HepG2 (cell line): ENCODE data around the gene GDF7.

ENCODE experiments used
- ATAD3A ChIP-seq: sonication (generic); formaldehyde crosslinking; IDR thresholded peaks from 2 replicates; pipeline ENCODE4 v1.4.0; 2020; ENCODE audit warnings: missing genetic modification reagents
- DPF2 ChIP-seq: sonication (generic); formaldehyde crosslinking; IDR thresholded peaks from 2 replicates; pipeline ENCODE4 v1.4.0; 2020; ENCODE audit warnings: mild to moderate bottlenecking, low read depth, missing genetic modification reagents, borderline replicate concordance
- ELF4 ChIP-seq: sonication (generic); formaldehyde crosslinking; IDR thresholded peaks from 2 replicates; pipeline ENCODE4 v1.5.0; 2020; ENCODE audit warnings: missing genetic modification reagents, mild to moderate bottlenecking, moderate library complexity, borderline replicate concordance
- MTF1 ChIP-seq: sonication (generic); formaldehyde crosslinking; IDR thresholded peaks from 2 replicates; pipeline ENCODE4 v1.5.0; 2020; ENCODE audit warnings: missing genetic modification reagents
- POLR2A ChIP-seq, 2 experiments: IDR thresholded peaks; 2 replicates each; pipeline ENCODE4 v1.6.1; 2011; ENCODE audit warnings: low read depth in 2 of 2, low read length in 2 of 2, mild to moderate bottlenecking in 1 of 2, moderate library complexity in 1 of 2; ENCODE audit not compliant: insufficient read depth in 1 of 2
- POLR2AphosphoS5 ChIP-seq: IDR thresholded peaks from 2 replicates; pipeline ENCODE4 v1.6.1; 2012; ENCODE audit warnings: low read depth, low read length
- SP4 ChIP-seq: sonication (generic); formaldehyde crosslinking; IDR thresholded peaks from 2 replicates; pipeline ENCODE4 v1.8.1; 2023; ENCODE audit warnings: mild to moderate bottlenecking, missing genetic modification reagents
- TBL1XR1 ChIP-seq: fragments of 150-350 bp; IDR thresholded peaks from 2 replicates; pipeline ENCODE4 v1.6.1; 2014; ENCODE audit warnings: borderline replicate concordance, low read length; ENCODE audit not compliant: partially characterized antibody
- TCF7L2 ChIP-seq: IDR thresholded peaks from 2 replicates; pipeline ENCODE4 v1.6.1; 2011; ENCODE audit warnings: mild to moderate bottlenecking, low read depth, low read length, moderate library complexity
- YY1 ChIP-seq: IDR thresholded peaks from 2 replicates; pipeline ENCODE4 v1.6.1; 2011; ENCODE audit warnings: low read length, low read depth, moderate library complexity, mild to moderate bottlenecking; ENCODE audit not compliant: insufficient read depth, insufficient replicate concordance
- ZBTB7A ChIP-seq: sonication (generic); formaldehyde crosslinking; IDR thresholded peaks from 2 replicates; pipeline ENCODE4 v1.8.0; 2022; ENCODE audit warnings: mild to moderate bottlenecking, missing genetic modification reagents
- TF ChIP-seq, protein P1 (sequence below): sonication (generic); formaldehyde crosslinking; IDR thresholded peaks from 2 replicates; pipeline ENCODE4 v1.8.0; 2022; ENCODE audit warnings: missing genetic modification reagents, mild to moderate bottlenecking, moderate library complexity, borderline replicate concordance
- TF ChIP-seq, protein P2 (sequence below): sonication (generic); formaldehyde crosslinking; IDR thresholded peaks from 2 replicates; pipeline ENCODE4 v1.5.0; 2020; ENCODE audit warnings: mild to moderate bottlenecking, missing genetic modification reagents, moderate library complexity
- TF ChIP-seq, protein P3 (sequence below): sonication (generic); formaldehyde crosslinking; IDR thresholded peaks from 2 replicates; pipeline ENCODE4 v1.4.0; 2020; ENCODE audit warnings: missing genetic modification reagents

DNA sequence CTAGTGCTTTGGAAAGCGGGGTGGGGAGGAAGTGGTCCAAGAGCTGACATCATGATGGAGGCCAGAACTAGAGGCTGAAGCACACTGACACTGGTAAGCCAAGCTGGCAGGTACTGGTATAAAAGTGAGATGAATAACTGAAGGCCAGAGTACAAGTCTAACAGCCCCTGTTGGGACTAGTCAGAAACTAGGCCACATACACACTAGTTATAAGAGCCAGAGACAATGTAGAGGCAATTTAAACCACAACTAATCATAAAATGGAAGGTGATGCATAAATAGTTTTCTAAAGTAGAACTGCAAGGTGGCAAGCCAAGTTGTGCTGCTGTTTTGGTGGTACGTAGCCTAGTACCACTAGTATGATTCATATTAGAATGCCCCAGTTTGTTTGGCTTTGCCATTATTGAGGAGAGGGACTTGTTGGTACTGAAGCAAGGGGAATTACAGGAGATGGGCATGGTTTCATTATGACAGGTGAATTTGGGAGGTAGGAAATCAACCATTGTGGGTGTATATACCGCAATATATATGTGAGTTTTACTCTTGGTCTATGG is 57.6 kb downstream of the GDF7 start:
- TF ChIP-seq TCF7L2: no peak
- TF ChIP-seq SP4 (CRISPR knock-in tag): no peak
- no peak for TF ChIP-seq ELF4
- TF ChIP-seq, protein P1, sequence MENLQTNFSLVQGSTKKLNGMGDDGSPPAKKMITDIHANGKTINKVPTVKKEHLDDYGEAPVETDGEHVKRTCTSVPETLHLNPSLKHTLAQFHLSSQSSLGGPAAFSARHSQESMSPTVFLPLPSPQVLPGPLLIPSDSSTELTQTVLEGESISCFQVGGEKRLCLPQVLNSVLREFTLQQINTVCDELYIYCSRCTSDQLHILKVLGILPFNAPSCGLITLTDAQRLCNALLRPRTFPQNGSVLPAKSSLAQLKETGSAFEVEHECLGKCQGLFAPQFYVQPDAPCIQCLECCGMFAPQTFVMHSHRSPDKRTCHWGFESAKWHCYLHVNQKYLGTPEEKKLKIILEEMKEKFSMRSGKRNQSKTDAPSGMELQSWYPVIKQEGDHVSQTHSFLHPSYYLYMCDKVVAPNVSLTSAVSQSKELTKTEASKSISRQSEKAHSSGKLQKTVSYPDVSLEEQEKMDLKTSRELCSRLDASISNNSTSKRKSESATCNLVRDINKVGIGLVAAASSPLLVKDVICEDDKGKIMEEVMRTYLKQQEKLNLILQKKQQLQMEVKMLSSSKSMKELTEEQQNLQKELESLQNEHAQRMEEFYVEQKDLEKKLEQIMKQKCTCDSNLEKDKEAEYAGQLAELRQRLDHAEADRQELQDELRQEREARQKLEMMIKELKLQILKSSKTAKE (CRISPR knock-in tag): no peak
- TF ChIP-seq, protein P2, sequence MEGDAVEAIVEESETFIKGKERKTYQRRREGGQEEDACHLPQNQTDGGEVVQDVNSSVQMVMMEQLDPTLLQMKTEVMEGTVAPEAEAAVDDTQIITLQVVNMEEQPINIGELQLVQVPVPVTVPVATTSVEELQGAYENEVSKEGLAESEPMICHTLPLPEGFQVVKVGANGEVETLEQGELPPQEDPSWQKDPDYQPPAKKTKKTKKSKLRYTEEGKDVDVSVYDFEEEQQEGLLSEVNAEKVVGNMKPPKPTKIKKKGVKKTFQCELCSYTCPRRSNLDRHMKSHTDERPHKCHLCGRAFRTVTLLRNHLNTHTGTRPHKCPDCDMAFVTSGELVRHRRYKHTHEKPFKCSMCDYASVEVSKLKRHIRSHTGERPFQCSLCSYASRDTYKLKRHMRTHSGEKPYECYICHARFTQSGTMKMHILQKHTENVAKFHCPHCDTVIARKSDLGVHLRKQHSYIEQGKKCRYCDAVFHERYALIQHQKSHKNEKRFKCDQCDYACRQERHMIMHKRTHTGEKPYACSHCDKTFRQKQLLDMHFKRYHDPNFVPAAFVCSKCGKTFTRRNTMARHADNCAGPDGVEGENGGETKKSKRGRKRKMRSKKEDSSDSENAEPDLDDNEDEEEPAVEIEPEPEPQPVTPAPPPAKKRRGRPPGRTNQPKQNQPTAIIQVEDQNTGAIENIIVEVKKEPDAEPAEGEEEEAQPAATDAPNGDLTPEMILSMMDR (CRISPR knock-in tag): no peak
- TF ChIP-seq MTF1 (CRISPR knock-in tag): no peak
- TF ChIP-seq, protein P3, sequence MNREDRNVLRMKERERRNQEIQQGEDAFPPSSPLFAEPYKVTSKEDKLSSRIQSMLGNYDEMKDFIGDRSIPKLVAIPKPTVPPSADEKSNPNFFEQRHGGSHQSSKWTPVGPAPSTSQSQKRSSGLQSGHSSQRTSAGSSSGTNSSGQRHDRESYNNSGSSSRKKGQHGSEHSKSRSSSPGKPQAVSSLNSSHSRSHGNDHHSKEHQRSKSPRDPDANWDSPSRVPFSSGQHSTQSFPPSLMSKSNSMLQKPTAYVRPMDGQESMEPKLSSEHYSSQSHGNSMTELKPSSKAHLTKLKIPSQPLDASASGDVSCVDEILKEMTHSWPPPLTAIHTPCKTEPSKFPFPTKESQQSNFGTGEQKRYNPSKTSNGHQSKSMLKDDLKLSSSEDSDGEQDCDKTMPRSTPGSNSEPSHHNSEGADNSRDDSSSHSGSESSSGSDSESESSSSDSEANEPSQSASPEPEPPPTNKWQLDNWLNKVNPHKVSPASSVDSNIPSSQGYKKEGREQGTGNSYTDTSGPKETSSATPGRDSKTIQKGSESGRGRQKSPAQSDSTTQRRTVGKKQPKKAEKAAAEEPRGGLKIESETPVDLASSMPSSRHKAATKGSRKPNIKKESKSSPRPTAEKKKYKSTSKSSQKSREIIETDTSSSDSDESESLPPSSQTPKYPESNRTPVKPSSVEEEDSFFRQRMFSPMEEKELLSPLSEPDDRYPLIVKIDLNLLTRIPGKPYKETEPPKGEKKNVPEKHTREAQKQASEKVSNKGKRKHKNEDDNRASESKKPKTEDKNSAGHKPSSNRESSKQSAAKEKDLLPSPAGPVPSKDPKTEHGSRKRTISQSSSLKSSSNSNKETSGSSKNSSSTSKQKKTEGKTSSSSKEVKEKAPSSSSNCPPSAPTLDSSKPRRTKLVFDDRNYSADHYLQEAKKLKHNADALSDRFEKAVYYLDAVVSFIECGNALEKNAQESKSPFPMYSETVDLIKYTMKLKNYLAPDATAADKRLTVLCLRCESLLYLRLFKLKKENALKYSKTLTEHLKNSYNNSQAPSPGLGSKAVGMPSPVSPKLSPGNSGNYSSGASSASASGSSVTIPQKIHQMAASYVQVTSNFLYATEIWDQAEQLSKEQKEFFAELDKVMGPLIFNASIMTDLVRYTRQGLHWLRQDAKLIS: no peak
- TF ChIP-seq POLR2A (IDR thresholded peaks at IDR 0.05; ENCODE audit: insufficient read depth in 1 of 2, low read depth in 2 of 2, low read length in 2 of 2): no peak
- no peak for TF ChIP-seq ATAD3A
- TF ChIP-seq YY1: no peak
- no peak for TF ChIP-seq ZBTB7A (CRISPR knock-in tag)
- TF ChIP-seq POLR2AphosphoS5: no peak
- no peak for TF ChIP-seq DPF2 (CRISPR knock-in tag)
- no peak for TF ChIP-seq TBL1XR1
